Prostate gland (tissue), 2 donors: ENCODE data around the gene FABP6. TPM values are rescaled to one million over a fixed set of nuclear protein-coding genes. Genes with fewer than 3 reads are reported as not detected.

Experiments
- DNase-seq: peaks from one replicate; pipeline ENCODE4 v3.0.0-alpha.2; 2019; ENCODE audit warnings: low spot score
- H3K27ac ChIP-seq, 2 donors: fragments of 200-600 bp; sonication (generic); 2 replicates each; pipeline ENCODE4 v1.5.1; 2017 to 2019
- H3K27me3 ChIP-seq: fragments of 200-600 bp; sonication (generic); replicated peaks from 2 replicates; pipeline ENCODE4 v1.5.1; 2019; ENCODE audit not compliant: insufficient read depth
- H3K36me3 ChIP-seq, 2 donors: fragments of 200-600 bp; sonication (generic); 1 replicate in 1 of 2; 2 replicates in 1 of 2; pipeline versions ENCODE4 v1.5.1 to v1.8.1; 2017 to 2019
- H3K4me1 ChIP-seq: fragments of 200-600 bp; sonication (generic); replicated peaks from 2 replicates; pipeline ENCODE4 v1.5.1; 2019
- H3K4me3 ChIP-seq, 2 donors: fragments of 200-600 bp; sonication (generic); 2 replicates each; pipeline ENCODE4 v1.5.1; 2017 to 2019
- H3K9me3 ChIP-seq: fragments of 200-600 bp; sonication (generic); 2 replicates; pipeline ENCODE4 v1.5.1; 2017
- POLR2A ChIP-seq: fragments of 450-650 bp; IDR thresholded peaks from one replicate; pipeline ENCODE4 v1.6.1; 2016; ENCODE audit warnings: antibody characterized with exemption, mild to moderate bottlenecking
- POLR2AphosphoS5 ChIP-seq: sonication (generic); formaldehyde crosslinking; IDR thresholded peaks from one replicate; pipeline ENCODE4 v1.6.1; 2017; ENCODE audit warnings: antibody characterized with exemption
- WGBS: methylation state at CpG from one replicate; pipeline ENCODE4 v1.1.5; 2018; 5-methylcytosine and 5-hydroxymethylcytosine counted together
- intact Hi-C: fragments of 100-400 bp; cut with DNase I; formaldehyde crosslinking; loops from one replicate; pipeline ENCODE4 v1.14.2; 2022
- total RNA-seq, 2 donors: library from RNA; depleted of rRNA; stranded (reverse); fragments of >200 nt; gene quantifications; one replicate each; pipeline ENCODE4 v1.1.0, GENCODE V29; 2016
- TF ChIP-seq, protein P1 (sequence below), 4 experiments: fragments of 200-600 bp in 2 of 4; fragments of 450-650 bp in 2 of 4; sonication (generic) in 2 of 4; IDR thresholded peaks; 1 replicate in 3 of 4; 2 replicates in 1 of 4; pipeline ENCODE4 v1.5.1; 2016 to 2019; ENCODE audit warnings: antibody characterized with exemption in 4 of 4, mild to moderate bottlenecking in 2 of 4, moderate library complexity in 2 of 4

Gene FABP6
- total RNA-seq = 1 to 10 TPM in 1 of 2 donors, not detected in 1; 2.8 TPM

- Histone ChIP-seq H3K4me1 (no peaks in the 10 kb centered on the region), H3K9me3 (no peaks in the 10 kb centered on the region), H3K36me3 (no peaks in the 10 kb centered on the region), H3K4me3 (no peak within 1 kb of the TSS), H3K27me3 (no peaks in the 10 kb centered on the region), H3K27ac (no peak within 1 kb of the TSS)
- TF ChIP-seq POLR2A (no peak), POLR2AphosphoS5 (no peak)
- no peak for DNase-seq
- whole genome bisulfite sequencing = 66% methylated on average over 7 of the region's 7 CpGs
- intact Hi-C loops = no loop called here
Observed at GRCh38 chr5:160229190-160229742, at the start of gene FABP6. TSS of gene FABP6 (plus strand) at chr5:160229506. CDS start at chr5:160229558, 52 bp downstream.

GRCh38 chr5:160180931-160181330 is 48.4 kb upstream of the FABP6 start:
- Histone ChIP-seq H3K4me1 (no peaks in the 10 kb centered on the region), H3K27me3 (no peaks in the 10 kb centered on the region), H3K27ac (no peak overlapping the region), H3K36me3 (no peaks in the 10 kb centered on the region), H3K9me3 (no peaks in the 10 kb centered on the region), H3K4me3 (no peak overlapping the region)
- TF ChIP-seq POLR2A (no peak), POLR2AphosphoS5 (no peak)
- TF ChIP-seq, protein P1, sequence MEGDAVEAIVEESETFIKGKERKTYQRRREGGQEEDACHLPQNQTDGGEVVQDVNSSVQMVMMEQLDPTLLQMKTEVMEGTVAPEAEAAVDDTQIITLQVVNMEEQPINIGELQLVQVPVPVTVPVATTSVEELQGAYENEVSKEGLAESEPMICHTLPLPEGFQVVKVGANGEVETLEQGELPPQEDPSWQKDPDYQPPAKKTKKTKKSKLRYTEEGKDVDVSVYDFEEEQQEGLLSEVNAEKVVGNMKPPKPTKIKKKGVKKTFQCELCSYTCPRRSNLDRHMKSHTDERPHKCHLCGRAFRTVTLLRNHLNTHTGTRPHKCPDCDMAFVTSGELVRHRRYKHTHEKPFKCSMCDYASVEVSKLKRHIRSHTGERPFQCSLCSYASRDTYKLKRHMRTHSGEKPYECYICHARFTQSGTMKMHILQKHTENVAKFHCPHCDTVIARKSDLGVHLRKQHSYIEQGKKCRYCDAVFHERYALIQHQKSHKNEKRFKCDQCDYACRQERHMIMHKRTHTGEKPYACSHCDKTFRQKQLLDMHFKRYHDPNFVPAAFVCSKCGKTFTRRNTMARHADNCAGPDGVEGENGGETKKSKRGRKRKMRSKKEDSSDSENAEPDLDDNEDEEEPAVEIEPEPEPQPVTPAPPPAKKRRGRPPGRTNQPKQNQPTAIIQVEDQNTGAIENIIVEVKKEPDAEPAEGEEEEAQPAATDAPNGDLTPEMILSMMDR (IDR thresholded peaks at IDR 0.05) = no peak
- WGBS = 65% methylated on average over 3 of the region's 3 CpGs
- DNase-seq = no peak
- intact Hi-C loops = no loop called here

DNA sequence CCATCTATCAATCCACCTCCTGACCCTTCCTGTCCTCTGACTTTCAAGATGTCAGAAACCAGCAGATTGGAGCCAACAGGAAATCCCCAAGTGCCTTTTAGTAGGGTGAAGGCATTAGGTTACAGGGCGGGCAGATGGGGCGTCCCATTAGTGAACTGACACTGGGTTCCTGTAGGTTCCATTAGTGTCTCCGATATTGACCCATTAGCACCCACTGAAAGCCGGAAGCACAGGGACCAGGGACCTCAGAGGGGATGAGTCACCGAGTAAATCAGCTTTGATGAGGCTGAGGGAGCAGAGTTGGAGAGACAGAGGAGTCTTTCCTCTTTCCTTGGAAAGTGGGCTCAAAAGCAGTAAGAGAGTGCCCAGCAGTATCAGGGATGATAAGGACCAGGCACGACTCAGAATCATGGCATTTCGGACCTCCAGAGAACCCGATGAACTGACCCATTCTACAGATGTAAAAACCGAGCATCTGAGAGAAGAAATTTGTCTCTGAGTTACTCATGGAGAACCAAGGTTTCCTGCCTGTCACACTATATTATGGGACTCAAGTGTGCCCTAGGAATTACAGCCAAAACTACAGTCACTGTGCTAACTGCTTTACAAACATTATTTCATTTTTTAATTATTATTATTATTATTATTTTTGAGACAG is 47.2 kb upstream of the FABP6 start:
- H3K27ac ChIP-seq = no peak overlapping the region
- intact Hi-C loops = no loop called here
- no peaks in the 10 kb centered on the region for H3K36me3 ChIP-seq
- H3K4me1 ChIP-seq = no peaks in the 10 kb centered on the region
- H3K4me3 ChIP-seq = no peak overlapping the region
- TF ChIP-seq, protein P1 (IDR thresholded peaks at IDR 0.05) = no peak
- TF ChIP-seq POLR2AphosphoS5 (no peak), POLR2A (no peak)
- H3K9me3 ChIP-seq = no peaks in the 10 kb centered on the region
- H3K27me3 ChIP-seq = no peaks in the 10 kb centered on the region
- no peak for DNase-seq
- 91% methylated on average over 9 of the region's 9 CpGs for WGBS

GRCh38 chr5:160183075-160183474 is 46.2 kb upstream of the FABP6 start:
- WGBS = 49% methylated on average over 2 of the region's 2 CpGs
- no peaks in the 10 kb centered on the region for H3K4me1 ChIP-seq
- TF ChIP-seq POLR2A (no peak), POLR2AphosphoS5 (no peak)
- TF ChIP-seq, protein P1 (IDR thresholded peaks at IDR 0.05) = no peak
- no peaks in the 10 kb centered on the region for H3K36me3 ChIP-seq
- H3K27ac ChIP-seq = no peak overlapping the region
- DNase-seq = no peak
- no peaks in the 10 kb centered on the region for H3K27me3 ChIP-seq
- no peak overlapping the region for H3K4me3 ChIP-seq
- H3K9me3 ChIP-seq = no peaks in the 10 kb centered on the region
- intact Hi-C loops = no loop called here

- no peak for DNase-seq
- Histone ChIP-seq H3K27ac (no peak overlapping the region), H3K4me3 (no peak overlapping the region), H3K9me3 (no peaks in the 10 kb centered on the region), H3K27me3 (no peaks in the 10 kb centered on the region), H3K4me1 (no peaks in the 10 kb centered on the region), H3K36me3 (no peaks in the 10 kb centered on the region)
- no peak for TF ChIP-seq POLR2A
- no peak for TF ChIP-seq POLR2AphosphoS5
- TF ChIP-seq, protein P1 (IDR thresholded peaks at IDR 0.05) = no peak
- WGBS = 66% methylated on average over 3 of the region's 3 CpGs
- intact Hi-C loops = no loop called here
Observed at GRCh38 chr5:160185626-160186360, 43.5 kb upstream of the FABP6 start.
